Stomach smooth muscle (tissue), 2 donors: Measurements from ENCODE around the gene RPS6KC1.
"Not testable (repeated sequence)": the region's sequence is repeated elsewhere in the genome, so short reads cannot be mapped to it uniquely, and the experiment has no call there.

Experiments used
- H3K27ac ChIP-seq: one replicate; pipeline ENCODE4 v1.7.0; 2013; ENCODE audit warnings: mild to moderate bottlenecking, low read length, inconsistent platforms
- H3K27me3 ChIP-seq, 2 donors: one replicate each; pipeline ENCODE4 v1.7.0; 2013; ENCODE audit warnings: low read length in 2 of 2; ENCODE audit not compliant: insufficient read depth in 2 of 2, control insufficient read depth in 1 of 2
- H3K36me3 ChIP-seq, 2 donors: one replicate each; pipeline ENCODE4 v1.7.0; 2013; ENCODE audit warnings: low read length in 2 of 2; ENCODE audit not compliant: control insufficient read depth in 2 of 2, insufficient read depth in 2 of 2
- H3K4me1 ChIP-seq: one replicate; pipeline ENCODE4 v1.7.0; 2013; ENCODE audit warnings: low read length; ENCODE audit not compliant: control insufficient read depth, insufficient read depth
- H3K4me3 ChIP-seq, 2 donors: one replicate each; pipeline ENCODE4 v1.7.0; 2013; ENCODE audit warnings: low read length in 2 of 2
- H3K9ac ChIP-seq, 2 donors: one replicate each; pipeline ENCODE4 v1.7.0; 2013; ENCODE audit warnings: low read length in 2 of 2, mild to moderate bottlenecking in 1 of 2
- H3K9me3 ChIP-seq, 2 donors: one replicate each; pipeline ENCODE4 v1.7.0; 2013; ENCODE audit warnings: low read length in 2 of 2; ENCODE audit not compliant: control insufficient read depth in 2 of 2
- donor health status: healthy.
- donor health status: Pancreatic carcinoma.

Gene RPS6KC1

GRCh38 chr1:213125643-213126042 is 74.6 kb downstream of the RPS6KC1 start:
- no peaks in the 10 kb centered on the region for H3K4me1 ChIP-seq
- H3K27me3 ChIP-seq: no peaks in the 10 kb centered on the region
- H3K9me3 ChIP-seq: no peaks in the 10 kb centered on the region
- H3K27ac ChIP-seq: no peak overlapping the region
- H3K9ac ChIP-seq: no peak overlapping the region
- no peaks in the 10 kb centered on the region for H3K36me3 ChIP-seq
- H3K4me3 ChIP-seq: no peak overlapping the region

- Histone ChIP-seq H3K9ac (no peak overlapping the region), H3K4me3 (no peak overlapping the region), H3K27ac (no peak overlapping the region), H3K36me3 (no peaks in the 10 kb centered on the region), H3K4me1 (no peaks in the 10 kb centered on the region), H3K27me3 (no peaks in the 10 kb centered on the region), H3K9me3 (no peaks in the 10 kb centered on the region)
Observed at GRCh38 chr1:213127074-213127473, 76.0 kb downstream of the RPS6KC1 start.

GRCh38 chr1:213131851-213132655 is 81.0 kb downstream of the RPS6KC1 start:
- no peaks in the 10 kb centered on the region for H3K4me1 ChIP-seq
- no peak overlapping the region for H3K9ac ChIP-seq
- no peaks in the 10 kb centered on the region for H3K27me3 ChIP-seq
- no peaks in the 10 kb centered on the region for H3K36me3 ChIP-seq
- no peak overlapping the region for H3K4me3 ChIP-seq
- H3K9me3 ChIP-seq: no peaks in the 10 kb centered on the region
- H3K27ac ChIP-seq: no peak overlapping the region

DNA sequence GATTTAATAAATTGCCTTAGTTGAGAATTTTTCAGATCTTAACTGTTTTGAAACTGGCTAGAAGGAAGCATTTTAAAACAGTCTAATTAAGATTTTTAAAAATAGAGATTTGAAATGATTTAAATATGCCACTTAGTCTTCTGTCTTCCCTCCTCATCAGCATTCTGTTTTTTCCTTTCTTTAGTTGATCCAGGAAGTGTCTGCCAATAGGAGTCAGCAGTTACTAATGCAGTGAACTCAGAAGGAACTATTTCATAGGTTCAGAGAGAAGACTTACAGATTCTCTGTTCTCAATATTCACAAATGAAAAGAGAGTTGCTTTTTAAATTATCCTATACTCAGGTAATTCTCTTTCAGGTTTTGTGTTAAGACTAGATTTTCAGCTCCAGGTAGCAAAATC is 84.5 kb downstream of the RPS6KC1 start:
- H3K4me1 ChIP-seq: no peaks in the 10 kb centered on the region
- no peak overlapping the region for H3K27ac ChIP-seq
- H3K4me3 ChIP-seq: no peak overlapping the region
- no peaks in the 10 kb centered on the region for H3K27me3 ChIP-seq
- no peaks in the 10 kb centered on the region for H3K9me3 ChIP-seq
- H3K9ac ChIP-seq: no peak overlapping the region
- no peaks in the 10 kb centered on the region for H3K36me3 ChIP-seq

DNA sequence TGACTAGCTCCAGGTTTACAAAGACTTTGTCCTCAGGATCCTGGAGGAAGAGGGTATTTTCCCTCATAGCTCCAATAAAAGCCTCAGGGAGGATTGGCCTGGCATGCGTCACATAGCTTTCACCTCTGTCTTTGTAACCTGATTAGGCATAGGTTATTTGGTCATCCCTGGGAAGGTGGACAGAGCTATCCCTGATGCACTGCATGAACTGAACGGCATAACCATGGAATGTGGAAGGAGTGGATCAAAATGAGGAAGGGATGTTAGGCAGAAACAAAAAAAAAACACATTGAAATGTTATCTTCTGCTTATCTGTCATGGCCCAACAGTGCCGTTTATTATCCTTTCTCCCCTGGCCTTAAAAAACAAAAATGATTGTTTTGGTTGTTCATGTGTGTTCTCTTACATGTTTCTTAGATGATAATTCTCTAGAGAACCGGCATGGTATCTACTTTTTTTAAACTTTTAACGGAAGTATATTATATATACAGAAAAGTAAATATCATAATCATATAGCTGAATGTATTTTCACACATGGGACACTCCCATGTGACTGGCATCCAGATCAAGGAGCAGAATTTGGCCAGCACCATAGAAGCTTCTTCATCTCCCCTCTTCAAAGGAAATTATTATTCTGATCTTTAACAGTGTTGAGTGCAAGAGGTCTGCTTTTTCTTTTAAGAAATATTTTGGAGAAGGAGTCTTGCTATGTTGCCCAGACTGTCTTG is 85.3 kb downstream of the RPS6KC1 start:
- Histone ChIP-seq H3K27me3 (no peaks in the 10 kb centered on the region), H3K36me3 (no peaks in the 10 kb centered on the region), H3K4me3 (no peak overlapping the region), H3K9ac (no peak overlapping the region), H3K9me3 (no peaks in the 10 kb centered on the region), H3K27ac (no peak overlapping the region), H3K4me1 (no peaks in the 10 kb centered on the region)

DNA sequence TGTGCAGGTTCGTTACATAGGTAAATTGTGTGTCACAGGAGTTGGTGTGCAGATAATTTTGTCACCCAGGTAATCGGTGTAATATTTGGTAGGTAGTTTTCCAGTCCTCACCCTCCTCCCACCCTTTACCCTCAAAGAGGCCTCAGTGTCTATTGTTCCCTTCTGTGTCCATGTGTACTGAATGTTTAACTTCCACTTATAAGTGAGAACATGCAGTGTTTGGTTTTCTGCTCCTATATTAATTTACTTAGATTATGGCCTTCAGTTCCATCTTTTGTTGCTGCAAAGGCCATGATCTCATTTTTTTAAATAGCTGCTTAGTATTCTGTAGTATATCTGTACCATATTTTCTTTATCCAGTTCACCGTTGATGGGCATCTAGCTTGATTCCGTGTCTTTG is 87.3 kb downstream of the RPS6KC1 start:
- H3K4me1 ChIP-seq: no peaks in the 10 kb centered on the region

DNA sequence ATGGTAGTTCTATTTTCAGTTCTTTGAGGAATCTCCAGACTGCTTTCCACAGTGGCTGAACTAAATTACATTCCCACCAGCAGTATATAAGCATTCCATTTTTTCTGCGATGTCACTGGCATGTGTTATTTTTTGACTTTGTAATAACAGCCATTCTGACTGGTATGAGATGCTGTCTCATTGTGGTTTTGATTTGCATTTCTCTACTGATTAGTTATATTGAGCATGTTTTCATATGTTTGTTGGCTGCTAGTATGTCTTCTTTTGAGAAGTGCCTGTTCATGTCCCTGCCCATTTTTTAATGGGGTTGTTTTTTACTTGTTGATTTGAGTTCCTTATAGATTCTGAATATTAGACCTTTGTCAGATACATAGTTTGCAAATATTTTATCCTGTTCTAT is 87.9 kb downstream of the RPS6KC1 start:
- H3K4me1 ChIP-seq: no peaks in the 10 kb centered on the region
- H3K9ac ChIP-seq: no peak overlapping the region

More for the DNA sequence above, 87.3 kb downstream of the RPS6KC1 start:
- no peak overlapping the region for H3K27ac ChIP-seq
- no peaks in the 10 kb centered on the region for H3K27me3 ChIP-seq
- no peak overlapping the region for H3K9ac ChIP-seq
- no peak overlapping the region for H3K4me3 ChIP-seq
- no peaks in the 10 kb centered on the region for H3K36me3 ChIP-seq
- no peaks in the 10 kb centered on the region for H3K9me3 ChIP-seq

GRCh38 chr1:213148905-213149304 is 97.9 kb downstream of the RPS6KC1 start:
- Histone ChIP-seq H3K9me3 (no peaks in the 10 kb centered on the region), H3K4me1 (no peaks in the 10 kb centered on the region), H3K9ac (no peak overlapping the region), H3K27ac (no peak overlapping the region), H3K4me3 (no peak overlapping the region), H3K27me3 (no peaks in the 10 kb centered on the region), H3K36me3 (peaks cover 0 to 1% of the 10 kb centered on the region in 2 donors)

More for the DNA sequence above, 87.9 kb downstream of the RPS6KC1 start:
- no peak overlapping the region for H3K4me3 ChIP-seq
- no peaks in the 10 kb centered on the region for H3K9me3 ChIP-seq
- no peaks in the 10 kb centered on the region for H3K27me3 ChIP-seq
- no peak overlapping the region for H3K27ac ChIP-seq
- H3K36me3 ChIP-seq: no peaks in the 10 kb centered on the region

- H3K9me3 ChIP-seq, H3K4me3 ChIP-seq, H3K4me1 ChIP-seq, H3K9ac ChIP-seq, H3K27me3 ChIP-seq, H3K36me3 ChIP-seq, H3K27ac ChIP-seq: not testable (repeated sequence)
Observed at GRCh38 chr1:213150090-213150489, 99.0 kb downstream of the RPS6KC1 start.

DNA sequence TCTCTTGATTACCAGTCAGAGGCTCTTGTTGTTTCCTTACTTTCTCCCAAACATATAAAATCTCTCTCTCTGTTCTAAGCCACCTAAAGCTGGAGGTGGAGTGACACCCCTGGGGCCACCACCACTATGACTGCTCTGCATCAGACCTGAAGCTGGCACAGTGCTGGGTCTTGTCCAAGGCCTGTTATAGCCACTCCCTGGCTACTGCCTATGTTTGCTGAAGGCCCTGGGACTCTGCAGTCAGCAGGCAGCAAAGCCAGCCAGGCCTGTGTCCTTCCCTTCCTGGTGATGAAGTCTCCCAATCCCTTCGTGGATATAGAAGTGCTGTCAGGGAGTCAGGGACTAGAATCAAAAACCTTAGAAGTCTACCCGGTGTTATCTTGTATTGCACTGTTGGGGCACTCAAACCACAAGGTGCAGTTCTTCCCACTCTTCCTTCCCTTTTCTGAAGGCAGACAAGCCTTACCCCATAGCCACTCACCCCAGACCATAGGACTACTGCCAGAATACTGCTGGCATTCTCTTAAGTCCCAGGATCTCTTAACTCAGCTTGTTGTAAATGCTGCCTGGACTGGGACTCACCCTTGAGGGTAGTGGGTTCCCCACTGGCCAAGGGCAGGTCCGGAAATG is 103.1 kb downstream of the RPS6KC1 start:
- H3K27me3 ChIP-seq: no peaks in the 10 kb centered on the region
- no peak overlapping the region for H3K9ac ChIP-seq
- no peaks in the 10 kb centered on the region for H3K4me1 ChIP-seq
- H3K9me3 ChIP-seq: no peaks in the 10 kb centered on the region
- no peak overlapping the region for H3K4me3 ChIP-seq
- H3K27ac ChIP-seq: no peak overlapping the region
- peaks cover 0 to 2% of the 10 kb centered on the region in 2 donors for H3K36me3 ChIP-seq
